SU-DHL-6 (cell line): ENCODE measurements around the gene TOMM22.

Experiments used
- CTCF ChIP-seq: fragments of 200-600 bp; sonication (generic); IDR thresholded peaks from one replicate; pipeline ENCODE4 v1.5.1; 2017; ENCODE audit warnings: antibody characterized with exemption, mild to moderate bottlenecking, low read length, moderate library complexity; ENCODE audit not compliant: insufficient read depth, poor library complexity, severe bottlenecking
- EZH2phosphoT487 ChIP-seq: fragments of 200-600 bp; sonication (generic), shearing (Covaris generic); conservative IDR thresholded peaks from 2 replicates; pipeline ENCODE4 v1.6.1; 2018; ENCODE audit warnings: mild to moderate bottlenecking, antibody characterized with exemption, low read length, moderate library complexity, mixed read lengths

- TF ChIP-seq CTCF (no peak), EZH2phosphoT487 (no peak)
These were observed 50.6 kb downstream of the TOMM22 start for GRCh38 chr22:38732251-38732815.
